Astrocyte (in vitro differentiated cells and primary cell): Measurements from ENCODE around the gene POM121L2. TPM values are rescaled to one million over a fixed set of nuclear protein-coding genes. Genes with fewer than 3 reads are reported as not detected.
A peak's percentile ranks its signal among the peaks of the same experiment; 100 is the strongest.

Source experiments
- DNase-seq: peaks from one replicate; pipeline ENCODE4 v3.0.0-alpha.2; 2010; ENCODE audit warnings: low read depth
- FAIRE-seq: peaks from 2 replicates; lab custom pipeline; 2011; peaks lifted over from hg19 to GRCh38; lab: Jason Lieb, UNC
- H2AFZ ChIP-seq: 2 replicates; pipeline ENCODE4 v1.6.0; 2012; ENCODE audit warnings: low read depth, low read length, inconsistent platforms
- H3K27ac ChIP-seq: 2 replicates; pipeline ENCODE4 v1.5.1; 2011; ENCODE audit warnings: low read depth, low read length, inconsistent platforms
- H3K27me3 ChIP-seq: 2 replicates; pipeline ENCODE4 v1.6.0; 2011; ENCODE audit warnings: low read length, inconsistent platforms; ENCODE audit not compliant: insufficient read depth
- H3K36me3 ChIP-seq: 2 replicates; pipeline ENCODE4 v1.5.1; 2011; ENCODE audit warnings: low read length, inconsistent platforms; ENCODE audit not compliant: insufficient read depth
- H3K4me1 ChIP-seq: 2 replicates; pipeline ENCODE4 v1.5.1; 2011; ENCODE audit warnings: low read length, inconsistent platforms; ENCODE audit not compliant: insufficient read depth
- H3K4me2 ChIP-seq: 2 replicates; pipeline ENCODE4 v1.6.0; 2012; ENCODE audit warnings: low read length, inconsistent platforms
- H3K4me3 ChIP-seq: 2 replicates; pipeline ENCODE4 v1.5.1; 2011; ENCODE audit warnings: low read depth, mild to moderate bottlenecking, low read length, inconsistent platforms; ENCODE audit not compliant: insufficient read depth
- H3K79me2 ChIP-seq: 2 replicates; pipeline ENCODE4 v1.6.0; 2012; ENCODE audit warnings: mild to moderate bottlenecking, low read length, inconsistent platforms; ENCODE audit not compliant: insufficient read depth
- H3K9ac ChIP-seq: 2 replicates; pipeline ENCODE4 v1.6.0; 2012; ENCODE audit warnings: mild to moderate bottlenecking, low read length, inconsistent platforms
- H3K9me3 ChIP-seq: 2 replicates; pipeline ENCODE4 v1.5.1; 2012; ENCODE audit warnings: low read depth, mild to moderate bottlenecking, low read length, inconsistent platforms; ENCODE audit not compliant: insufficient read depth
- H4K20me1 ChIP-seq: 2 replicates; pipeline ENCODE4 v1.6.0; 2012; ENCODE audit warnings: low read length, inconsistent platforms; ENCODE audit not compliant: insufficient read depth
- H3K27ac Mint-ChIP-seq: one replicate; pipeline ENCODE4 v1.8.0; 2021; ENCODE audit warnings: mild to moderate bottlenecking, mixed read lengths; ENCODE audit not compliant: unreplicated experiment
- H3K27me3 Mint-ChIP-seq: one replicate; pipeline ENCODE4 v1.8.0; 2021; ENCODE audit warnings: low read depth, mixed read lengths; ENCODE audit not compliant: unreplicated experiment
- H3K36me3 Mint-ChIP-seq: one replicate; pipeline ENCODE4 v1.8.0; 2021; ENCODE audit warnings: low read depth, mixed read lengths; ENCODE audit not compliant: unreplicated experiment
- H3K4me1 Mint-ChIP-seq: one replicate; pipeline ENCODE4 v1.8.0; 2021; ENCODE audit warnings: low read depth, mixed read lengths; ENCODE audit not compliant: unreplicated experiment
- H3K4me3 Mint-ChIP-seq: one replicate; pipeline ENCODE4 v1.8.0; 2021; ENCODE audit warnings: mild to moderate bottlenecking, moderate library complexity, mixed read lengths; ENCODE audit not compliant: unreplicated experiment
- H3K9me3 Mint-ChIP-seq: one replicate; pipeline ENCODE4 v1.8.0; 2021; ENCODE audit warnings: mild to moderate bottlenecking, mixed read lengths; ENCODE audit not compliant: unreplicated experiment
- CTCF ChIP-seq: IDR thresholded peaks from 2 replicates; pipeline ENCODE4 v1.5.1; 2011; ENCODE audit warnings: low read depth, mild to moderate bottlenecking, inconsistent platforms, low read length, moderate library complexity; ENCODE audit not compliant: insufficient read depth
- EZH2 ChIP-seq: IDR thresholded peaks from 2 replicates; pipeline ENCODE4 v1.6.1; 2012; ENCODE audit warnings: mild to moderate bottlenecking, low read length, inconsistent platforms; ENCODE audit not compliant: insufficient read depth
- total RNA-seq: library from RNA; stranded (reverse); gene quantifications from 2 replicates; pipeline ENCODE4 v1.2.1, GENCODE V29; 2021

Gene POM121L2
- total RNA-seq, 1 donor from 2014 or later: not detected

DNA sequence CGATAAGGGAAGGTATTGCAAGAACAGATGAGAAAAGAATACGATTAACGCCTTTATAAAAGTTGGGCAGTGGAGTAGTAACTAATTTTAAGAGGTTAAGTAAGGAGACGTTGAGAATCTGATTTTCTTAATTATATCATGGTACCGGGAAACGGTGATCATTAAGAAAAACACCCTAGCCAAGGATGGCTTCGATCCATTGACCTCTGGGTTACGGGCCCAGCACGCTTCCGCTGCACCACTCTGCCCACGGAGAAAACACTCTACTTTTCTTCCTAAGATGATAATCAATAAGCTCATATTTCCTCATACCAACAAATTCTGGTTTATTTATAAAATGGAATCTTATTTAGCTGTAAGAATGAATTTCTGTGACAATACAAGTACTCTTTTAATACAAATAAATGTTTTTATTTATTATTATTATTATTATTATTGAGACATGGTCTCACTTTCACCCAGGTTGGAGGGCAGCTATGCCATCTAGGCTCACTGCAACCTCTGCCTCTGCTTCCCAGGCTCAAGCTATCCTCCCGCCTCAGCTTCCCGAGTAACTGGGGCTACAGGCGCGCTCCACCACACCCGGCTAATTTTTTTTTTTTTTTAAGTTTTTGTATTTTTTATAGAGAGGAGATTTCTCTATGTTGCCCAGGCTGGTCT, 8.3 kb downstream of the POM121L2 start:
- TF ChIP-seq EZH2 (no peak), CTCF (no peak)
- no peaks in the 10 kb centered on the region for H3K4me1 ChIP-seq
- DNase-seq (no peak), FAIRE-seq (no peak)
- Mint-ChIP-seq H3K4me3 (peak overlapping the region; percentile 82), H3K9me3 (no peaks in the 10 kb centered on the region), H3K36me3 (no peaks in the 10 kb centered on the region), H3K27ac (peak overlapping the region; percentile 20), H3K27me3 (peaks cover 3% of the 10 kb centered on the region), H3K4me1 (no peaks in the 10 kb centered on the region)
- H3K9ac ChIP-seq: no peak overlapping the region
- no peak overlapping the region for H3K27ac ChIP-seq
- H2AFZ ChIP-seq: no peak overlapping the region
- H3K27me3 ChIP-seq: no peaks in the 10 kb centered on the region
- H4K20me1 ChIP-seq: no peaks in the 10 kb centered on the region
- H3K9me3 ChIP-seq: no peaks in the 10 kb centered on the region
- no peak overlapping the region for H3K4me2 ChIP-seq
- H3K4me3 ChIP-seq: no peak overlapping the region
- no peaks in the 10 kb centered on the region for H3K36me3 ChIP-seq
- H3K79me2 ChIP-seq: no peaks in the 10 kb centered on the region

DNA sequence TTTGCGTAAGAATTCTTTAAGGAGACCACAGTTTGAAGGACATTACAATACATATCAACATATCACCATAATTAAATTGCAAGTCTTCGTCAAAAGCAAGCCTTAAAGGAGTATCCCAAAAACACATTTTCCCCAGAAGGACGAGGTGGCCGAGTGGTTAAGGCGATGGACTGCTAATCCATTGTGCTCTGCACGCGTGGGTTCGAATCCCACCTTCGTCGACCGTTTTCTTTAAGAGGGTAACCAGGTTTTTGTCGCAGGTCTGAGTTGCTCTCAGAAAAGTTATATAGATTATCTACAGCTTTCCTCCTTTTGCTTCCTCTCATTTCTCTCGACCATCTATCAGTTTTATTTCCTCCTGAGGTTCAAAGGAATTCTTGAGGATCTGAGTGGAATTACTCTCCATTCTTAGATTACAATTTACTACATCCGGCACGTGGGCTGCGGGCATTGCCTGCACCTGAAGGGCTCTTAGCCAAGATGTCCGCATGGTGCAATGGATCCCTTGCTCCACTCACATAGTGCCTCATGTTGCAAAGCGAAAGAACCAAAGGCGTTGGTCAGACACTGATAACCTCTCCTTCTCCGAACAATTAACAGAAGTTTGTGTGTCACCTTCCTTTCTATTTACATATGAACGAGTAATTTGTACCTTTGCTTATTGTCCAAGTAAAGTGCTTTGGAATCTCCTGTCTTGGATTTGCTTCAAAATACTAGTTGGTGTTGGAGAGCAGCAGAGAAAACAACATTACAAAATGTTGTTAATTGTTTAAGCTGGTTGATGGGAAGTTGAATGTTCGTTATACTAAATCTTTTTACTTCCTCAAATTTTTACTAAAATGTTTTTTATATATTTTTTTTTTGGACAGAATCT, 14.0 kb downstream of the POM121L2 start:
- peak; percentile 22 for DNase-seq
- H3K9me3 ChIP-seq: no peaks in the 10 kb centered on the region
- H3K79me2 ChIP-seq: no peaks in the 10 kb centered on the region
- no peaks in the 10 kb centered on the region for H3K9me3 Mint-ChIP-seq
- no peaks in the 10 kb centered on the region for H4K20me1 ChIP-seq
- peak overlapping the region; percentile 37 for H3K4me3 ChIP-seq
- H3K36me3 Mint-ChIP-seq: no peaks in the 10 kb centered on the region
- H3K4me3 Mint-ChIP-seq: peak overlapping the region; percentile 95
- H3K27ac Mint-ChIP-seq: peak overlapping the region; percentile 23
- no peak overlapping the region for H2AFZ ChIP-seq
- H3K9ac ChIP-seq: no peak overlapping the region
- no peak for FAIRE-seq
- H3K4me1 ChIP-seq: peaks cover 6% of the 10 kb centered on the region
- H3K4me1 Mint-ChIP-seq: peaks cover 4% of the 10 kb centered on the region
- H3K27ac ChIP-seq: no peak overlapping the region
- H3K4me2 ChIP-seq: peak overlapping the region; percentile 87
- no peaks in the 10 kb centered on the region for H3K36me3 ChIP-seq
- no peak for TF ChIP-seq EZH2
- TF ChIP-seq CTCF: no peak
- H3K27me3 ChIP-seq: peaks cover 3% of the 10 kb centered on the region
- H3K27me3 Mint-ChIP-seq: no peaks in the 10 kb centered on the region
